Bone marrow (tissue), 2 donors: ENCODE results near the gene SIGLEC15.

Experiments used
- DNase-seq, 2 donors: peaks; one replicate each; lab custom pipeline; 2025; lab: John Stamatoyannopoulos, UW

SIGLEC15 gene

DNA sequence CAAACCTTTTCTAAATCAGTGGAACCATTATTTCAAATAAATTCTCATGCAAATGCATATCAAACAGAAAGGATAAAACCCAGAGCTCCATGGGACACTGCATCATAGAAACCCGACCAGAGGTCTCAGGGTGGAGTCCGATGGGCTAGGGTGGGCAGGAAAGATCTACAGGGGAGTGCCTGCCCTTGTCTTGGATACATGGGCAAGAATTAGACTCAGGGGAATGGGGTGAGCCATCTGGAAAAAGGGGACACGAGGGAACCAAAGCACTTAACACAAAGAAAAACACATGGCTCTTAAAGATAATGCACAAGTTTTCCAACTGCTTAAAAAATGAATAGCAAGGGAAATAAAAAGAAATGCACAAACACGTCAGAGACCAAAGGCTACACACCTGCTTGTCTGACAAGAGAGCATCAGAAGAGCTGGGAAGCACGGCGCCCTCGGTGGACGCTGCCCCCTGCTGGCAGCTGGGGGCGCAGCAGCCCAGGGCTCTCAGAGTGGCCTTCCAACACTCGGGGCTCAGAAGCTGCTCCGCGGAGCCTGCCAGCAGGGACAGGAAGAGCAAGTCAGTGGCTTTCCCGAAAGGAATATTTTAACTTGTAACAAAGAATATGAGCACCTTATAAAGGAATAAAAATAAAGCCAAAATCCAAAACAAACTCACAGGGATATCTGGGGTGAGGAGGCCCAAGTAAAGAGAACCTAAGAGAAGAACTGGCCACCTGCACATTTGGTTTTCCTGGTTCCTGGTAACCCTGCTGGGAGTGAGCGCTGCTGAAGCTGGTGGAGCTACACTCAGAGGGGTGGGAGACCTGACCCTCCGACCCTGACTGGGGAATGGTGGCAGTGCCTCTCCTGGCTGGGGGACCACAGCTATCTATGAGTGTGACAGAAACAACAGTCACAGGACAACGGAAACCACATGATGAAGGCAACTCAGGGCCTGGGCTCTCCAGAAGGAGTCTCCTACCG, 54.5 kb downstream of the SIGLEC15 start:
- DNase-seq, result peak; percentile 20 to 50

DNA sequence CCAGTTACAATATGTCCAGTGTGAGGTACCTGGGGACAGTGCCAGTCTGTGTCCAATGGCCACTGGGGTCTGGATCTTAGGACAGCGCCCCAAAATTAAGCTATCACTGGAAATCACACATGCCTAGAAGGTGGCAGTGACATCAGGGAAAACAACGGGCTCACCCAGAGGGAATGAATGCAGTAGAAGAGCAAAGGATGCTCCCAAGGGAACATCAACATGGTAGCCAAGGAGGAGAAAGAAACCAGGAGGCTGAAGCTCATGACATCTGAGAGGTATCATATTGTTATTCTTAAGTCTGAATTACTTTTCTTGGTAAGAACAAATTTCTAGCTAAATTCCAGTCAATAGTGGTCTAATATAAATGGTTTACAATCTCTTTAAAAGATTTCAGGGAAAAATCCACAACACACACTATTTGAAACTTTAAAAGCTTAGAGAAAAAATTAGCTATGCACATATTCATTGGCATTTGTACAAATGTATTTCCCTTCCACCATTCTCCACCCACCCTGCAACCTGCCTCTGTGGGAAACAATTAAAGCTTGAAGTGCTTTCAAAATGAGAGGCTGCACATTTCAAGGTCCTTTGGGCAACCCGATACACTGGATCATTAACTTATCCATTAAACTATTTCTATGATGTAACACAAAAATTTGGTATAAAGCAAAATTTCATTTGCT, 55.5 kb downstream of the SIGLEC15 start:
- DNase-seq, result no peak

- DNase-seq, result no peak
Measured at GRCh38 chr18:45887585-45887984, 62.1 kb downstream of the SIGLEC15 start.

- DNase-seq, result no peak
Measured at GRCh38 chr18:45889419-45890064, 64.1 kb downstream of the SIGLEC15 start.

- DNase-seq, result peak in 1 of 2 donors; percentile 5
Measured at GRCh38 chr18:45890606-45891005, 65.1 kb downstream of the SIGLEC15 start.

DNA sequence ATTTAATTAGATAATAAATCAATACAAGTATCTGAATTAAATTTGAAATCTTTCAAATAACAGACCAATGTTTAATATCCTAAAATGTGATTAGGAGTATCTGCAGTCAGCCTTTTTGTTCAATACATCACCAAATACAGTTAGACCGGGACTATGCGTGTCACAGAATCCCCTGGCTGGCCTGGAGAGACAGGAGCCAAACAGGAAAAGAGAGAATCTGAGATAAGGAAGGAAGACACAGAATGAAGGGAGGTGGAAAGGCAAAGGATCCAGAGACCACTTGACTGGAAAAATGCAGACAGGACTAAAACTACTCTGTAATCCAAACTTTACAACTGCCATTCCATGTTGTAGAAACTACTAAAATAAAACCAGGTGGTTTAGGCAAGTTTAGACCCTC, 66.3 kb downstream of the SIGLEC15 start:
- DNase-seq, result no peak
